DOHH2 (cell line): Measurements from ENCODE around the gene DOK6.

Experiments used
- EZH2phosphoT487 ChIP-seq: fragments of 200-600 bp; sonication (generic); IDR thresholded peaks from 2 replicates; pipeline ENCODE4 v1.6.1; 2017; ENCODE audit warnings: borderline replicate concordance, mild to moderate bottlenecking, antibody characterized with exemption, low read length, moderate library complexity, mixed read lengths
- TF ChIP-seq, protein P1 (sequence below): fragments of 200-600 bp; sonication (generic); IDR thresholded peaks from one replicate; pipeline ENCODE4 v1.5.1; 2014; ENCODE audit warnings: antibody characterized with exemption, mild to moderate bottlenecking, low read depth, low read length; ENCODE audit not compliant: poor library complexity, severe bottlenecking

- TF ChIP-seq, protein P1, sequence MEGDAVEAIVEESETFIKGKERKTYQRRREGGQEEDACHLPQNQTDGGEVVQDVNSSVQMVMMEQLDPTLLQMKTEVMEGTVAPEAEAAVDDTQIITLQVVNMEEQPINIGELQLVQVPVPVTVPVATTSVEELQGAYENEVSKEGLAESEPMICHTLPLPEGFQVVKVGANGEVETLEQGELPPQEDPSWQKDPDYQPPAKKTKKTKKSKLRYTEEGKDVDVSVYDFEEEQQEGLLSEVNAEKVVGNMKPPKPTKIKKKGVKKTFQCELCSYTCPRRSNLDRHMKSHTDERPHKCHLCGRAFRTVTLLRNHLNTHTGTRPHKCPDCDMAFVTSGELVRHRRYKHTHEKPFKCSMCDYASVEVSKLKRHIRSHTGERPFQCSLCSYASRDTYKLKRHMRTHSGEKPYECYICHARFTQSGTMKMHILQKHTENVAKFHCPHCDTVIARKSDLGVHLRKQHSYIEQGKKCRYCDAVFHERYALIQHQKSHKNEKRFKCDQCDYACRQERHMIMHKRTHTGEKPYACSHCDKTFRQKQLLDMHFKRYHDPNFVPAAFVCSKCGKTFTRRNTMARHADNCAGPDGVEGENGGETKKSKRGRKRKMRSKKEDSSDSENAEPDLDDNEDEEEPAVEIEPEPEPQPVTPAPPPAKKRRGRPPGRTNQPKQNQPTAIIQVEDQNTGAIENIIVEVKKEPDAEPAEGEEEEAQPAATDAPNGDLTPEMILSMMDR, result no peak
- TF ChIP-seq EZH2phosphoT487, result no peak
Measured at GRCh38 chr18:69874058-69874457, 473.4 kb downstream of the DOK6 start.
